Stimulated activated CD8-positive, alpha-beta memory T cell treated with anti-CD3 and anti-CD28 coated beads, Interleukin-12 subunit alpha, Interleukin-12 subunit beta, amount 100 ng/mL, for 4 hours (primary cell): ENCODE results near the gene OTOA.
"Not testable (repeated sequence)": the region's sequence is repeated elsewhere in the genome, so short reads cannot be mapped to it uniquely, and the experiment has no call there.

ENCODE experiments used
- DNase-seq: peaks from one replicate; pipeline ENCODE4 v3.0.0-alpha.2; 2020; ENCODE audit warnings: low read depth

Gene OTOA

GRCh38 chr16:21680714-21681113 is 16.9 kb downstream of the OTOA start:
- DNase-seq, result not testable (repeated sequence)

DNA sequence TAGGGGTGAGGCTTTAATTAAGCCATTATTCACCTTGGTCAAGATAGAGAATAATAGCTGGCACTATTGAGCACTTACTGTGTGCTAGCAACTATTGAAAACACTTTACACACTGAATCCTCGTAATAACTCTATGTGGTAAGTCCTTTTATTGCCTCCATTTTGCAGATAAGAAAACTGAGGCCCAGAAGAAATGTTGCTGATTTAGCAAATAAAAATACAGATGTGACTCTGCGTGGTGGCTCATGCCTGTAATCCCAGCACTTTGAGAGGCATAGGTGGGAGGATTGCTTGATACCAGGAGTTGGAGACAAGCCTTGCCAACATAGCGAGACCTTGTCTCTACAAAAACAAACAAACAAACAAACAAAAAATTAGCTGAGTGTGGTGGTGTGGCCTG is 19.4 kb downstream of the OTOA start:
- DNase-seq, result no peak

DNA sequence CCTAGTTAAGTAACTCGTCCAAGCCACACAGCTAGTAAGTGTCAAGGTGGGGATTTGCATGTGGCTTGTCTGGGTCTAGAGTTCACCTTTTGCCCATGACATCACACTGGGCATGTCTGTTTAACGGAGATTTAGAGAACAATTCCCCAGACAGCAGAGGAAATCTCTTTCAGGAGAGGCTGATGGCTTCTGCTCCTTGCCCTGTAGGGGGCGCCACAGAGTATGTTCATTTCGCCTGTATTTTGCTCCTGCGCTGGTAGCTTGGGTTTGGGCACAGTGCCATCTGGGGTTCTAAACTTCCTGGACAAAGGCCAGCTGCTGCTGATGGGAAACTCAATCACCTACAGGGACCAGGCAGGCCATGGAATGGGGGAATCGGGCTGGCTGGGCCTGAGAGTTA is 20.4 kb downstream of the OTOA start:
- no peak for DNase-seq

GRCh38 chr16:21685034-21685455 is 21.3 kb downstream of the OTOA start:
- DNase-seq, result no peak

DNA sequence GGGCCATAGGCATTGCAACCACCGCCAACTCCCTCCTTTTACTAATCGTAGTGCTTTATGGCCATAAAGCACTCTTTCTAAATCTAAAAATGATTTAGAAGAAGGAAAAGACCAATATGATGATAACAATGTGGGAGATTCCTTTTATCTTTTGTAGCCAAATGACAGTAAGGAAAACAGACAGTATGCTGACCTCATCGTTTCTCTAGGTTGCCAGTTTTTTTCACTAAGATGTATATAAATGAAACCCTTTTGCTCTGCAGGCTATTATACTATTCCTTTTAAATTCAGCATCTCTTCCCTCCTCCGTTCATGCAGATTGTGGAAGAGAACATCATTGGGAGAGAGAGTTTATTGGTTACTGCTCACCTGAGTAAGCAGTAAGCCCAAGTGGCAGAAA is 25.3 kb downstream of the OTOA start:
- DNase-seq, result no peak

GRCh38 chr16:21690967-21691366 is 27.2 kb downstream of the OTOA start:
- DNase-seq, result not testable (repeated sequence)

- no peak for DNase-seq
Observed at GRCh38 chr16:21694609-21695008, 30.8 kb downstream of the OTOA start.

DNA sequence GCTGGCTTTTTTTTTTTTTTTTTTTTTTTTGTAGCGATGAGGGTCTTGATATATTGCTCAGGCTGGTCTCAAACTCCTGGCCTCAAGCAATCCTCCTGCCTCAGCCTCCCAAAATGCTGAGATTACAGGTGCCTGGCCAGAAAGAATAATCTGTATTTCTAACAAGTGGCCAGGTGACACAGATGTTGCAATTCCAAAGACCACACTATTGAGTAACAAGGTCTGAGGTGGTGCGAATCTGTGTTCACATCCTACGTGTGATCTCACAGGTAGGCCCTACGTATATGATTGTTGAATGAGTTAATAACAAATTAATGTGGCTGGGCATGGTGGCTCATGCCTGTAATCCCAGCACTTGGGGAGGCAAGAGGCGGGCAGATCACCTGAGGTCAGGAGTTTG is 33.3 kb downstream of the OTOA start:
- no peak for DNase-seq

DNA sequence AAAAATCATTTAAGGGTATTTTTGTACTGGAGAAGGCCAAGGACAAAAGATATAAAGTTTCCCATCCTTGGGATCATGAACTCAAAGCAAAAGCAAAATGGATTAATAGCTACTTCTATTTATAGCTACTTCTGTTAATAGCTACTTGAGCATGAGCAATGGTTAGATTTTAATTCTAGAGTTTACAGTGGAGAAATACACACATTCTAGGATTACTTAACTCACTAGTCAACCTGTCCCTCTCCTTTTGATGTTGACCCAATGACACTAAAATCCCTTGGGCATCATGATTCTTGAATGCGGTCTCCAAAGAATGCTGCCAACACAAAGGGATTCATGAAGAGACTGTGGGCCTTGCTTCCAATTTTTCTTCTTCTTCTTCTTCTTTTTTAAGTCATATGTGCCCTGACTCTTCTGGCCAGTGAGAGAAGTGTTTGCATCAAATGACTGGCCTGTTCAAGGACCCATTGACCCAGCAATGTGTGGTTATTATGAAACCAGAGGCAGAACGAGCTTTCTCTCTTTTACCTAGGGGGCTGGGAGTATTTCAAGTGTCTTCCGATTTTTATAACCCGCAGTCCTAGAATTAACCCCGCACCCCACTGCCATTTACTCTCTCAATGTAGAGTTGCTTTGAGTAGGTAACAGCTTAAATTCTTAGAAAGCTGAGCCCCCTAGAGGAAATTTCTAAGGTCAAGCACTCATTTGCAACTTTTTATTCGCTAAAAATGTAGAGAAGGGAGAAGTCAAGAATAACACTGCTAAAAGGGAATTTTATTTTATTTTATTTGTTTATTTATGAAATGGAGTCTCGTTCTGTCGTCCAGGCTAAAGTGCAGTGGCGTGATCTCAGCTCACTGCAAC is 34.6 kb downstream of the OTOA start:
- DNase-seq, result no peak

DNA sequence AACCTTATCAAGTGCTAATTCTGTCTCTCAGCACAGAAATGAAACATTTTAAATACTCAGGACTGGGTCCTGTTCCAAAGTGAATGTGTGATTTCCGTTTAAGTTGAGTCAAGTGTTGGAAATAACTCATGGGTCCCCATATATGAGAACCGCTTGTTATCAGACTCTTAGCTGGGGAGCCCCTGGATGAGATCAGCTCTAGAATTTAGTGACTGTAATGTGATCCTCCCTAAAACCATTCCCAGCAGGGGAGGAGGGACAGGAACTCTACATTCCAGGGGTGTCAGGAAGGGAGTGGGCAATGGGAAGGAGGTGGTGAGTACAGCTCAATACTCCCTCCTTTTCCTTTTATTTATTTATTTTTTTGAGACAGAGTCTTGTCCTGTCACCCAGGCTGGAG is 37.5 kb downstream of the OTOA start:
- DNase-seq, result no peak

- DNase-seq, result no peak
Observed at GRCh38 chr16:21702276-21702675, 38.5 kb downstream of the OTOA start.

- DNase-seq, result no peak
Observed at GRCh38 chr16:21703156-21703555, 39.4 kb downstream of the OTOA start.

DNA sequence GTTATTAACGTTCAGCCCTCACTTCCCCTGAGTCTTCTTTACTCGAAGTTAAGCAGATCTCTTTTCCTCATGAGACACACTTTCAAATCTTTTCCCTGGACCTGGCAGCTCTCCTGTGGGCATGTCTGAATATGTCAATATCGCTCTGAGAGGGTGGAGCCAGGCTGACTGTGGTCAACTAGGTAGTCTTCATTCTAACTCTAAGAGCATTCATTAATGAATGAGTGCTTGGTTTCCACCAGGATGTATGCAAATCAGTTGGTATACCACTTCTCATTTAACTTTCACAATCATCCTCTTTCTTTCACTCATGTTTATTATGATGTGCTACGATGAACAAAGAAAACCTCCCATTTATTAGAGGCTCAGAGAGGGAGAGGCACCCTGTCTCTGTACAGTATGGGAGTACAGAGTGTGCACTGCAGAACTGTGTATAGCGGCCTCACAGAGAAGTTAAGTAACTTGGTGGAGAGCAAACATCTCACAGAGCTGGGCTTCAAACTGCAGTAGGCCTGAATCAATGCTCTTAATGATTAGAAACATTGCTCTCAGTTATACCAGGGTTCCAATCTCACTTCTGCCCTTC is 39.9 kb downstream of the OTOA start:
- DNase-seq, result no peak

- no peak for DNase-seq
Observed at GRCh38 chr16:21704266-21704665, 40.5 kb downstream of the OTOA start.

- no peak for DNase-seq
Observed at GRCh38 chr16:21704733-21705132, 41.0 kb downstream of the OTOA start.

GRCh38 chr16:21708533-21709115 is 44.9 kb downstream of the OTOA start:
- peak; percentile 46 for DNase-seq

DNA sequence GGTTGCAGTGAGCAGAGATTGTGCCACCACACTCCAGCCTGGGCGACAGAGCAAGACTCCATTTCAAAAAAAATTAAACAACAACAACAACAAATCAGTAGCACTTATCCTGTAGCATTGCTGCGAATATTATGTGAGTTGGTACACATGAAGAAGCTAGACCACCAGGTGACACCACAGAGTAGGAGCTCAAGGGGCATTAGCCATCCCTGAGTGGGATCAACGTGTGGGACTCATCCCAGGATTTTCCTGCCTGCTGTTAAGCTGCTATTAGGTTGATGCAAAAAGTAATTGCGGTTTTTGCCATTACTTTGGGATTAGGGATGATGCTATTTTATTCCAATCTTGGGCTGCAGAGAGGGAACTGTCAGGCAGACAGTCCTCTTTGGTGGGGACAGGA is 47.2 kb downstream of the OTOA start:
- DNase-seq, result no peak

- no peak for DNase-seq
Observed at GRCh38 chr16:21713549-21714368, 50.0 kb downstream of the OTOA start.

GRCh38 chr16:21714369-21714618 is 50.5 kb downstream of the OTOA start:
- DNase-seq, result not testable (repeated sequence)

DNA sequence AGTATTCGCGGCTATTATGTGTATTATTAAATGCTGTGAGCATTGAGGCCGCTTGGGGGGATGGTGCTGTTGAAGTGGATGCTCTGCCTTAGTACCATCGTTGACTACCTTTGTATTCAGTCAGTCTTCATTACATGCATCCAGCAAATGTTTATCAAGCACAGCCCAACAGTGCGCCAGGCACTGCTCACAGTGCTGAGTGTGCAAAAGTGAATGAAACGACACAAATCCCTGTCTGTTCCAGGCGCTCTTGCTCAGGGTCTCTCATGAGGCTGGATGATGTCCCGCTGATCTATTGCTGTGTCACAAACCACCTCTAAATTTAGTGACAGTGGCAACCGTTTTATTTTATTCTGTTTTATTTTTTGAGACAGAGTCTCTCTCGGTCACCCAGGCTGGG is 53.8 kb downstream of the OTOA start:
- DNase-seq, result no peak

GRCh38 chr16:21719283-21719682 is 55.5 kb downstream of the OTOA start:
- DNase-seq, result no peak

GRCh38 chr16:21720533-21720932 is 56.8 kb downstream of the OTOA start:
- DNase-seq, result no peak
